ENCODE results near the gene SUCLG2. TPM values are rescaled to one million over a fixed set of nuclear protein-coding genes. Genes with fewer than 3 reads are reported as not detected.

Gene SUCLG2
- total RNA-seq, 1 experiment from 2014 or later = 49.5 TPM

DNA sequence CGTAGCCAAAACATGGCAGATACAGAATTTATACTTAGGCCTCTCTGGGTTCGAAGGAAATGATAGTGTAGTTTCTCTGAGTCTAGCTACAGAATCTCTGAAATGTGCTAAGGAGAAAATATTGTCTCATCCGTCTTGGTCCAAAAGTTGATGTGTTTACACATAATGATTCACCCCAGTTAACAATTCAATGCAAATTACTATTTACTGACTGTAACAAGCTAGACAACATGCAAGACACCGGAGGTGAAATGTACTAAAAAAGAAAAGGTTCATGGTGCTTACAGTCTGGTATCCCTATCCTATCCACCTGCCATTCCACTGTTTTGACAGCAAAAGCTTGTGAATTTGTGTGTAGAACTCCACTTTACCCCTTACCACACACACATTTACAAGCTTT, 146.8 kb downstream of the SUCLG2 start:
- TF ChIP-seq, protein P1, sequence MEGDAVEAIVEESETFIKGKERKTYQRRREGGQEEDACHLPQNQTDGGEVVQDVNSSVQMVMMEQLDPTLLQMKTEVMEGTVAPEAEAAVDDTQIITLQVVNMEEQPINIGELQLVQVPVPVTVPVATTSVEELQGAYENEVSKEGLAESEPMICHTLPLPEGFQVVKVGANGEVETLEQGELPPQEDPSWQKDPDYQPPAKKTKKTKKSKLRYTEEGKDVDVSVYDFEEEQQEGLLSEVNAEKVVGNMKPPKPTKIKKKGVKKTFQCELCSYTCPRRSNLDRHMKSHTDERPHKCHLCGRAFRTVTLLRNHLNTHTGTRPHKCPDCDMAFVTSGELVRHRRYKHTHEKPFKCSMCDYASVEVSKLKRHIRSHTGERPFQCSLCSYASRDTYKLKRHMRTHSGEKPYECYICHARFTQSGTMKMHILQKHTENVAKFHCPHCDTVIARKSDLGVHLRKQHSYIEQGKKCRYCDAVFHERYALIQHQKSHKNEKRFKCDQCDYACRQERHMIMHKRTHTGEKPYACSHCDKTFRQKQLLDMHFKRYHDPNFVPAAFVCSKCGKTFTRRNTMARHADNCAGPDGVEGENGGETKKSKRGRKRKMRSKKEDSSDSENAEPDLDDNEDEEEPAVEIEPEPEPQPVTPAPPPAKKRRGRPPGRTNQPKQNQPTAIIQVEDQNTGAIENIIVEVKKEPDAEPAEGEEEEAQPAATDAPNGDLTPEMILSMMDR (IDR thresholded peaks at IDR 0.05; ENCODE audit: unreplicated experiment) = no peak
- no peaks in the 10 kb centered on the region for H3K9me3 Mint-ChIP-seq (ENCODE audit: low read depth, unreplicated experiment)
- no peaks in the 10 kb centered on the region for H3K27me3 Mint-ChIP-seq (ENCODE audit: unreplicated experiment)
- no peaks in the 10 kb centered on the region for H3K36me3 Mint-ChIP-seq (ENCODE audit: insufficient read depth, unreplicated experiment)
- CTCF ChIA-PET = interaction anchor here (0.7 kb wide), 1 partner anchor 11 kb away, joined by 3 read pairs; no protein-coding TSS in a partner anchor
- no peak for DNase-seq
- intact Hi-C loops (cut with micrococcal nuclease; ENCODE audit: unreplicated experiment) = no loop called here
- BruUV-seq (replicated peaks) = no TSS peak
- H3K4me1 Mint-ChIP-seq (ENCODE audit: low read depth, unreplicated experiment) = no peaks in the 10 kb centered on the region
- H3K27ac Mint-ChIP-seq (ENCODE audit: unreplicated experiment) = no peak overlapping the region
- H3K4me3 Mint-ChIP-seq (ENCODE audit: low read depth, unreplicated experiment) = no peak overlapping the region

DNA sequence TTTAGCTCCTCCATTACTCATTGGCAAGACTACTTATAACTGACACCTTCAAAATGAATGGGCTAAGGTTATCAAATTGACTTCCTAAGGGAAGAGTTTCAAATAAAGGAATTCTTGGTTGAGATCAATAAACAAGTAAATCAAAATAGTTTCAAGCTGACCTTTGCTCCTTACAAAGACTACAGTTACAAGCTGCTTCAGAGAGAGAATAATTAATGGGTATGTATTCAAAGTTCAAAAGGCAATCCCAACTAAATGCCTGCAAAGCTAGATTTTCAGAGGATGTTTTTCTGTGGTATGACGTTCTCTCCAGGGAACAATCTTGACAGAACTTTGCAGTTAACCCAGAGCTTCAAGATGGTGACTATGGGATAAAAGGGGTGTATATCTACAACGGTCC, 153.7 kb downstream of the SUCLG2 start:
- H3K4me3 Mint-ChIP-seq (ENCODE audit: low read depth, unreplicated experiment) = no peak overlapping the region
- no peaks in the 10 kb centered on the region for H3K27me3 Mint-ChIP-seq (ENCODE audit: unreplicated experiment)
- no peak for DNase-seq
- H3K36me3 Mint-ChIP-seq (ENCODE audit: insufficient read depth, unreplicated experiment) = no peaks in the 10 kb centered on the region
- peaks cover 12% of the 10 kb centered on the region for H3K4me1 Mint-ChIP-seq (ENCODE audit: low read depth, unreplicated experiment)
- TF ChIP-seq, protein P1 (IDR thresholded peaks at IDR 0.05; ENCODE audit: unreplicated experiment) = no peak
- intact Hi-C loops (cut with micrococcal nuclease; ENCODE audit: unreplicated experiment) = no loop called here
- no peaks in the 10 kb centered on the region for H3K9me3 Mint-ChIP-seq (ENCODE audit: low read depth, unreplicated experiment)
- no peak overlapping the region for H3K27ac Mint-ChIP-seq (ENCODE audit: unreplicated experiment)
- CTCF ChIA-PET = interaction anchor here (0.5 kb wide), 1 partner anchor 1725 kb away, joined by 3 read pairs; no protein-coding TSS in a partner anchor
- no TSS peak for BruUV-seq (replicated peaks)

DNA sequence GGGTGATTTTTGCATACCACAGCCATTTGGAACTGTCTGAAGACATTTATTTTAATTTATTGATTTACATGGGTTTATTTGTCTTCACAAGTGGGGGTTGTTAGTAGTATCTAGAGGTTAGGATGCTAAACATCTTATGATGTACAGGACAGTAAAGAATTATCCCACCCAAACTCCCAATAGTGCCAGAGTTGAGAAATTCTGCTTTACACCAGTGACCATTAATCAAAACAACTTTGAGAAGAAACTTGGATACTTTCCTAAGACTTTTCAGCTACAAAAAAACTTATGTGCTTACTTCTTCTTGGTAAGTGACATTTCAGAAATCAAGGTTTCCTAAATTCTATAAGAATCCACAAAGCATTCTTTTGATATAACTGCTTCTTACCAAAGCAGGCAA, 156.7 kb downstream of the SUCLG2 start:
- intact Hi-C loops (cut with micrococcal nuclease; ENCODE audit: unreplicated experiment) = no loop called here
- no peak for DNase-seq
- Mint-ChIP-seq H3K4me1 (ENCODE audit: low read depth, unreplicated experiment) (peaks cover 13% of the 10 kb centered on the region), H3K4me3 (ENCODE audit: low read depth, unreplicated experiment) (no peak overlapping the region), H3K36me3 (ENCODE audit: insufficient read depth, unreplicated experiment) (peaks cover 5% of the 10 kb centered on the region), H3K27ac (ENCODE audit: unreplicated experiment) (no peak overlapping the region), H3K27me3 (ENCODE audit: unreplicated experiment) (no peaks in the 10 kb centered on the region), H3K9me3 (ENCODE audit: low read depth, unreplicated experiment) (no peaks in the 10 kb centered on the region)
- TF ChIP-seq, protein P1 (IDR thresholded peaks at IDR 0.05; ENCODE audit: unreplicated experiment) = no peak
- CTCF ChIA-PET = no interaction called here
- no TSS peak for BruUV-seq (replicated peaks)

DNA sequence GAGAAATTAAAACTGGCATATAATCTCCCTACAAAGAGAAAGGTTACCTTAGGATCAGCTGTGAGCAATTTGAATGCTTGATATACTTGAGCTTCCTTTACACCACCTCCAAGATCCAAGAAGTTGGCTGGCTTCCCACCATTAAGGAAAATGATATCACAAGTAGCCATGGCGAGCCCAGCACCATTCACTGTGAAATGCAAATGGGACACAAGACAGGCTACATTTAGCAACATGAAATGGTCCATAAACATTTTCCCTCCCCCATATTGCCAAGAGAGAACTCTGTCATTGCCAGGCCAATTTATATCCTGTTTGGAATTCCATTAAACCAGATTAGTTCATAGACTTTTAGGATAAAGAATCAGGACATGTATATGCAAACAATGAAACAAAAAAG, 158.7 kb downstream of the SUCLG2 start:
- CTCF ChIA-PET = no interaction called here
- intact Hi-C loops (cut with micrococcal nuclease; ENCODE audit: unreplicated experiment) = no loop called here
- Mint-ChIP-seq H3K36me3 (ENCODE audit: insufficient read depth, unreplicated experiment) (peaks cover 5% of the 10 kb centered on the region), H3K27ac (ENCODE audit: unreplicated experiment) (no peak overlapping the region), H3K4me1 (ENCODE audit: low read depth, unreplicated experiment) (peaks cover 10% of the 10 kb centered on the region), H3K9me3 (ENCODE audit: low read depth, unreplicated experiment) (no peaks in the 10 kb centered on the region), H3K27me3 (ENCODE audit: unreplicated experiment) (no peaks in the 10 kb centered on the region), H3K4me3 (ENCODE audit: low read depth, unreplicated experiment) (no peak overlapping the region)
- TF ChIP-seq, protein P1 (IDR thresholded peaks at IDR 0.05; ENCODE audit: unreplicated experiment) = no peak
- no peak for DNase-seq
- BruUV-seq (replicated peaks) = no TSS peak
